Adrenal gland (tissue), 5 donors: ENCODE measurements around the gene MALRD1.
"Not testable (repeated sequence)": the region's sequence is repeated elsewhere in the genome, so short reads cannot be mapped to it uniquely, and the experiment has no call there.

ENCODE experiments used
- CTCF ChIP-seq, 6 experiments: fragments of 450-650 bp in 4 of 6; fragments of 200-600 bp in 2 of 6; sonication (generic) in 1 of 6; IDR thresholded peaks; 1 replicate in 5 of 6; 2 replicates in 1 of 6; pipeline versions ENCODE4 v1.5.1 to v1.8.0; 2016 to 2021; ENCODE audit warnings: antibody characterized with exemption in 6 of 6, mild to moderate bottlenecking in 2 of 6, moderate library complexity in 1 of 6
- POLR2A ChIP-seq, 2 donors: fragments of 450-650 bp; IDR thresholded peaks; one replicate each; pipeline ENCODE4 v1.6.1; 2017; ENCODE audit warnings: antibody characterized with exemption in 2 of 2, mild to moderate bottlenecking in 2 of 2, moderate library complexity in 1 of 2
- donor health status: DM: no; HTN: no; CAD: no.

GRCh38 chr10:19510005-19510732, 461.6 kb downstream of the MALRD1 start:
- not testable (repeated sequence) for TF ChIP-seq CTCF, POLR2A (IDR thresholded peaks at IDR 0.05)
